Lower leg skin (tissue), 4 donors: ENCODE data around the gene TRAPPC3L. TPM values are rescaled to one million over a fixed set of nuclear protein-coding genes. Genes with fewer than 3 reads are reported as not detected.

Experiments used
- DNase-seq, 2 donors: peaks; one replicate each; pipeline ENCODE4 v3.0.0-alpha.2; 2019; ENCODE audit warnings: low spot score in 2 of 2
- H3K4me3 ChIP-seq: fragments of 200-600 bp; sonication (generic); 2 replicates; pipeline ENCODE4 v1.5.1; 2017; ENCODE audit warnings: mild to moderate bottlenecking, low read depth; ENCODE audit not compliant: poor library complexity, severe bottlenecking
- CTCF ChIP-seq, 3 donors: fragments of 450-650 bp; IDR thresholded peaks; one replicate each; pipeline ENCODE4 v1.5.1; 2016; ENCODE audit warnings: antibody characterized with exemption in 3 of 3, mild to moderate bottlenecking in 3 of 3, moderate library complexity in 2 of 3
- POLR2A ChIP-seq, 2 donors: fragments of 450-650 bp; IDR thresholded peaks; one replicate each; pipeline ENCODE4 v1.6.1; 2016 to 2017; ENCODE audit warnings: antibody characterized with exemption in 2 of 2, mild to moderate bottlenecking in 1 of 2, moderate library complexity in 1 of 2
- WGBS, 2 donors: methylation state at CpG; one replicate each; pipeline ENCODE4 v1.1.5; 2018; 5-methylcytosine and 5-hydroxymethylcytosine counted together
- intact Hi-C: fragments of 100-400 bp; cut with DNase I; formaldehyde crosslinking; loops from one replicate; pipeline ENCODE4 v1.15.0; 2023; ENCODE audit warnings: low total_unique reads
- total RNA-seq, 4 donors: library from RNA; depleted of rRNA; stranded (reverse); fragments of >200 nt; gene quantifications; one replicate each; pipeline ENCODE4 v1.1.0, GENCODE V29; 2016

Gene TRAPPC3L
- total RNA-seq, 4 donors from 2014 or later: not detected

- no peak for TF ChIP-seq CTCF (IDR thresholded peaks at IDR 0.05)
- no peak for TF ChIP-seq POLR2A (IDR thresholded peaks at IDR 0.05)
- intact Hi-C loops: no loop called here
- WGBS, 2 donors: 90 to 95% methylated on average over 5 of the region's 5 CpGs
- no peak for DNase-seq
- no peak overlapping the region for H3K4me3 ChIP-seq
Measured at GRCh38 chr6:116556814-116557415, 11.4 kb upstream of the TRAPPC3L start.

GRCh38 chr6:116556065-116556464 is 10.6 kb upstream of the TRAPPC3L start:
- DNase-seq: no peak
- TF ChIP-seq POLR2A (IDR thresholded peaks at IDR 0.05) (no peak), CTCF (IDR thresholded peaks at IDR 0.05) (no peak)
- no peak overlapping the region for H3K4me3 ChIP-seq
- intact Hi-C loops: no loop called here
- 74 to 81% methylated on average over 1 of the region's 1 CpG for WGBS, 2 donors

- TF ChIP-seq POLR2A (IDR thresholded peaks at IDR 0.05) (no peak), CTCF (IDR thresholded peaks at IDR 0.05) (no peak)
- intact Hi-C loops: no loop called here
- no peak within 1 kb of the TSS for H3K4me3 ChIP-seq
- DNase-seq: no peak
Measured at GRCh38 chr6:116553451-116553850, 8.0 kb upstream of the TRAPPC3L start, which contains the start of gene CALHM4. CALHM4 (plus strand) TSS chr6:116553751; CDS start chr6:116553794, 43 bp downstream.

GRCh38 chr6:116550796-116551195 is 5.3 kb upstream of the TRAPPC3L start:
- intact Hi-C loops: no loop called here
- DNase-seq: no peak
- WGBS, 2 donors: 46 to 55% methylated on average over 4 of the region's 4 CpGs
- H3K4me3 ChIP-seq: no peak overlapping the region
- TF ChIP-seq POLR2A (IDR thresholded peaks at IDR 0.05): no peak
- TF ChIP-seq CTCF (IDR thresholded peaks at IDR 0.05): no peak

GRCh38 chr6:116547358-116547757 is 1.9 kb upstream of the TRAPPC3L start:
- no peak overlapping the region for H3K4me3 ChIP-seq
- TF ChIP-seq CTCF (IDR thresholded peaks at IDR 0.05): no peak
- TF ChIP-seq POLR2A (IDR thresholded peaks at IDR 0.05): no peak
- intact Hi-C loops: no loop called here
- WGBS, 2 donors: 89 to 91% methylated on average over 6 of the region's 6 CpGs
- DNase-seq: no peak

- no peak for DNase-seq
- intact Hi-C loops: no loop called here
- no peak overlapping the region for H3K4me3 ChIP-seq
- TF ChIP-seq CTCF (IDR thresholded peaks at IDR 0.05) (no peak), POLR2A (IDR thresholded peaks at IDR 0.05) (no peak)
Measured at GRCh38 chr6:116543149-116543548, 2.3 kb downstream of the TRAPPC3L start.
